ENCODE data around the gene TRIM26.

DNA sequence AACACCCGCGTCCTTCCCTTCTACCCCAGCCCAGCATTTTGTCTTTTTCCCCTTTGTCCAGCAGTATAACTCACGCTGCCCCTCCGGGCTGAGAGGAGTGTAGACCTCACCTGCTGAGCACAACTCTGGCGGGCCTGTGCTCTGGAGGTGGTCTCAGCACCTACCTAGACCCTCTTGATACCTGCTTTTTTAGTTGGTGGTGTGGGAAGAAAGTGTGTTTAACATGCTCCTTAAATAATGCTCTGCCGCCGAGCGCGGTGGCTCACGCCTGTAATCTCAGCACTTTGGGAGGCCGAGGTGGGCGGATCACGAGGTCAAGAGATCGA, 1.4 kb upstream of the TRIM26 start:
- no peak for TF ChIP-seq CTCF (IDR thresholded peaks at IDR 0.05)
- TF ChIP-seq POLR2A (IDR thresholded peaks at IDR 0.05) = no peak
